Stimulated activated CD8-positive, alpha-beta memory T cell treated with anti-CD3 and anti-CD28 coated beads, Interleukin-7, amount 100 ng/mL, for 4 hours (primary cell): ENCODE measurements around the gene DIP2A.

Experiments
- DNase-seq, 2 donors: peaks; one replicate each; pipeline ENCODE4 v3.0.0-alpha.2; 2020; ENCODE audit warnings: low read depth in 2 of 2

Gene DIP2A

GRCh38 chr21:46458315-46459023 is at the start of gene DIP2A:
DIP2A (plus strand) TSS chr21:46458891; CDS start chr21:46459132, 241 bp downstream.
- DNase-seq: peak; percentile 84 to 93

GRCh38 chr21:46409641-46410406 is 48.9 kb upstream of the DIP2A start:
- no peak for DNase-seq

GRCh38 chr21:46410516-46410915 is 48.2 kb upstream of the DIP2A start:
- no peak for DNase-seq

- DNase-seq: no peak
These were observed 47.5 kb upstream of the DIP2A start for GRCh38 chr21:46411236-46411635.

GRCh38 chr21:46411691-46412090 is 47.0 kb upstream of the DIP2A start:
- DNase-seq: no peak

GRCh38 chr21:46412521-46413364 is 45.9 kb upstream of the DIP2A start:
- DNase-seq: no peak

- no peak for DNase-seq
These were observed 45.4 kb upstream of the DIP2A start for GRCh38 chr21:46413365-46413696.

- DNase-seq: no peak
These were observed 43.8 kb upstream of the DIP2A start for GRCh38 chr21:46414965-46415275.

- no peak for DNase-seq
These were observed 42.1 kb upstream of the DIP2A start for GRCh38 chr21:46416551-46416950.

GRCh38 chr21:46418265-46418946 is 40.3 kb upstream of the DIP2A start:
- DNase-seq: no peak

- no peak for DNase-seq
These were observed 38.2 kb upstream of the DIP2A start for GRCh38 chr21:46420241-46421190.

- no peak for DNase-seq
These were observed 37.4 kb upstream of the DIP2A start for GRCh38 chr21:46421191-46421750.

- DNase-seq: no peak
These were observed 36.7 kb upstream of the DIP2A start for GRCh38 chr21:46421756-46422555.

GRCh38 chr21:46422636-46423241 is 36.0 kb upstream of the DIP2A start:
- no peak for DNase-seq

GRCh38 chr21:46423546-46424038 is 35.1 kb upstream of the DIP2A start:
- no peak for DNase-seq

GRCh38 chr21:46424039-46424591 is 34.6 kb upstream of the DIP2A start:
- no peak for DNase-seq

- peak in 1 of 2 donors; percentile 44 for DNase-seq
These were observed 34.1 kb upstream of the DIP2A start for GRCh38 chr21:46424621-46425020.

GRCh38 chr21:46425041-46425440 is 33.6 kb upstream of the DIP2A start:
- DNase-seq: no peak

- peak; percentile 45 to 50 for DNase-seq
These were observed 33.1 kb upstream of the DIP2A start for GRCh38 chr21:46425571-46425970.
